Keratinocyte (primary cell): ENCODE data around the gene BAIAP3. TPM values are rescaled to one million over a fixed set of nuclear protein-coding genes. Genes with fewer than 3 reads are reported as not detected.

Experiments
- DNase-seq: peaks from one replicate; pipeline ENCODE4 v3.0.0-alpha.2; 2011; ENCODE audit warnings: low read depth, missing footprints, low spot score
- FAIRE-seq: peaks from 2 replicates; lab custom pipeline; 2011; peaks lifted over from hg19 to GRCh38; lab: Jason Lieb, UNC
- H2AFZ ChIP-seq: 2 replicates; pipeline ENCODE4 v1.6.0; 2012; ENCODE audit warnings: low read length, control low read depth, inconsistent platforms; ENCODE audit not compliant: control insufficient read depth
- H3K27ac ChIP-seq: 2 replicates; pipeline ENCODE4 v1.5.1; 2011; ENCODE audit warnings: low read length; ENCODE audit not compliant: control insufficient read depth, insufficient read depth
- H3K27me3 ChIP-seq: 3 replicates; pipeline ENCODE4 v1.6.0; 2011; ENCODE audit warnings: low read length; ENCODE audit not compliant: control insufficient read depth, insufficient read depth; ENCODE audit errors: extremely low read depth
- H3K36me3 ChIP-seq, 2 experiments: 2 replicates in 1 of 2; 3 replicates in 1 of 2; pipeline ENCODE4 v1.5.1; 2011; ENCODE audit warnings: low read length in 2 of 2, mild to moderate bottlenecking in 1 of 2; ENCODE audit not compliant: control insufficient read depth in 2 of 2, insufficient read depth in 2 of 2; ENCODE audit errors: extremely low read depth in 1 of 2
- H3K4me1 ChIP-seq: 3 replicates; pipeline ENCODE4 v1.5.1; 2011; ENCODE audit warnings: low read length; ENCODE audit not compliant: control insufficient read depth, insufficient read depth; ENCODE audit errors: extremely low read depth
- H3K4me2 ChIP-seq: 3 replicates; pipeline ENCODE4 v1.6.0; 2011; ENCODE audit warnings: low read depth, low read length; ENCODE audit not compliant: control insufficient read depth, insufficient read depth; ENCODE audit errors: extremely low read depth
- H3K4me3 ChIP-seq, 3 experiments: fragments of 200-600 bp in 1 of 3; sonication (generic) in 1 of 3; 2 replicates in 2 of 3; 3 replicates in 1 of 3; pipeline ENCODE4 v1.5.1; 2011 to 2016; ENCODE audit warnings: low read length in 3 of 3, mild to moderate bottlenecking in 3 of 3, control low read depth in 2 of 3, inconsistent platforms in 1 of 3, low read depth in 1 of 3, mixed read lengths in 1 of 3, mixed run types in 1 of 3, moderate library complexity in 1 of 3; ENCODE audit not compliant: control insufficient read depth in 2 of 3, insufficient read depth in 2 of 3; ENCODE audit errors: extremely low read depth in 1 of 3
- H3K79me2 ChIP-seq: 2 replicates; pipeline ENCODE4 v1.6.0; 2012; ENCODE audit warnings: low read length; ENCODE audit not compliant: control insufficient read depth, insufficient read depth
- H3K9ac ChIP-seq: 3 replicates; pipeline ENCODE4 v1.6.0; 2011; ENCODE audit warnings: low read length; ENCODE audit not compliant: control insufficient read depth, insufficient read depth; ENCODE audit errors: extremely low read depth
- H3K9me1 ChIP-seq: 3 replicates; pipeline ENCODE4 v1.6.0; 2011; ENCODE audit warnings: low read length; ENCODE audit not compliant: control insufficient read depth, insufficient read depth; ENCODE audit errors: extremely low read depth
- H3K9me3 ChIP-seq: 2 replicates; pipeline ENCODE4 v1.5.1; 2012; ENCODE audit warnings: low read depth, low read length; ENCODE audit not compliant: control insufficient read depth
- H4K20me1 ChIP-seq: 3 replicates; pipeline ENCODE4 v1.6.0; 2011; ENCODE audit warnings: low read length; ENCODE audit not compliant: control insufficient read depth, insufficient read depth; ENCODE audit errors: extremely low read depth
- CTCF ChIP-seq, 3 experiments: IDR thresholded peaks in 1 of 3; conservative IDR thresholded peaks in 1 of 3; optimal IDR thresholded peaks in 1 of 3; 2 replicates in 2 of 3; 3 replicates in 1 of 3; pipeline versions ENCODE3 to v1.5.1; 2011; ENCODE audit warnings: low read length in 3 of 3, mild to moderate bottlenecking in 3 of 3, moderate library complexity in 2 of 3, control low read depth in 1 of 3, inconsistent platforms in 1 of 3; ENCODE audit not compliant: insufficient read depth in 2 of 3; ENCODE audit errors: extremely low read depth in 1 of 3
- EZH2 ChIP-seq: IDR thresholded peaks from one replicate; pipeline ENCODE4 v1.6.1; 2012; ENCODE audit warnings: inconsistent platforms, mild to moderate bottlenecking, low read length, moderate library complexity
- dilution Hi-C: fragments of 300-500 bp; cut with MboI; formaldehyde crosslinking; loops from one replicate; pipeline ENCODE4 v1.7.0; 2020; ENCODE audit warnings: low sequenced_read_pairs; ENCODE audit not compliant: extremely low pct_ligation_motif_present
- polyA plus RNA-seq, 5 experiments: library from polyadenylated mRNA; depleted of rRNA in 3 of 5; stranded (reverse) in 3 of 5; stranded (forward) in 1 of 5; unstranded in 1 of 5; fragments of >200 nt; gene quantifications; 1 replicate in 1 of 5; 2 replicates in 3 of 5; 3 replicates in 1 of 5; pipeline versions ENCODE4 v1.2.1 to v1.2.3, GENCODE V29; 2011 to 2012; ENCODE audit warnings: missing spikeins in 2 of 5, low read depth in 1 of 5, low replicate concordance in 1 of 5

Gene BAIAP3
- polyA plus RNA-seq, 1 donor (not counting 4 experiments of a cell fraction or from before 2014, with no cell fraction given), result not detected

DNA sequence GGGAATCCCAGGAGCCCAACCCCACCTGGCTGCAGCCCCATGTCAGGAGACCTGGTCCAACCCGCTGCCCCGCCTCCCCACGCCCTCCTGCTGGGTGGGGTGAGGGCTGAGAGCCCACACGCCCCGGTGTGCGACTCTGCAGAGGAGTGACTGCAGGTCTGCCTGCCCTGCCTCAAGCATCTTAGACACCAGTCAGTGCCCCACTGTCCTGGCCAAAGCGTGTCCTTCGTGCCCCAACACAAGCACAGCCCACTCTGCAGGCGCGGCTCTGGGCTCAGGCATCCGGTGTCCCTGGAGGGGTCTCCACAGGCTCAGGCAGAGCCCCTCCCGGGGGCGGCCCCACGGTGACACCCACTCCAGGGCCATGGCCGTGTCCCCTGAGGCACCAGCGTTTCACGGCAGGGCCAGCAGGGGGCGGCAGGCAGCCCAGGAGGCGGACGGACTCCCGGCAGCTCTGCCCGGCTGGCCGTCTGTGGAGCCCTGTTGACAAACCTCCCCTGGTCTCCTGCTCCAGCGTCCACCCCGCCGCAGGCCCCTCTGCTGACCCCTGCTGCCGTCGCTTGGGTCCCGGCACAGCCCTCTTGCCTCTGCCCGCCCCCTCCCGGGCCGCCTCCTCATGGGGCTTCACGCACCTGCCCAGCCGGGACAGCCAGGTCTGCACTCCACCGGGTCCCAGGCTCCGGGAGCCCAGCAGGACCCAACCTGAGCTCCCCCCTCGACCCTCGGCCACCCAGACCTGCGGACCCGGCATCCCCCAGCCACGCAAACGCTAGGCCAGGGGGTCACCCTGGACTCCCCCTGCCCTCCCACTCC lies 32.6 kb upstream of the BAIAP3 start:
- peaks cover 21% of the 10 kb centered on the region for H3K4me1 ChIP-seq
- TF ChIP-seq CTCF (optimal IDR thresholded peaks at IDR 0.05 in 1 of 3, IDR thresholded peaks at IDR 0.05 in 1 of 3, conservative IDR thresholded peaks at IDR 0.05 in 1 of 3; ENCODE audit: extremely low read depth in 1 of 3, insufficient read depth in 2 of 3, low read length in 3 of 3) (peak; percentile 50 to 97 (median 89)), EZH2 (no peak)
- H2AFZ ChIP-seq, result peak overlapping the region; percentile 10
- no peaks in the 10 kb centered on the region for H4K20me1 ChIP-seq
- H3K36me3 ChIP-seq, result no peaks in the 10 kb centered on the region
- H3K79me2 ChIP-seq, result no peaks in the 10 kb centered on the region
- no peak overlapping the region for H3K4me2 ChIP-seq
- H3K27me3 ChIP-seq, result peaks cover 22% of the 10 kb centered on the region
- H3K9me1 ChIP-seq, result no peaks in the 10 kb centered on the region
- dilution Hi-C loops, result no loop called here
- H3K9ac ChIP-seq, result no peak overlapping the region
- no peak for FAIRE-seq
- no peak overlapping the region for H3K4me3 ChIP-seq
- no peak for DNase-seq
- no peak overlapping the region for H3K27ac ChIP-seq
- no peaks in the 10 kb centered on the region for H3K9me3 ChIP-seq

DNA sequence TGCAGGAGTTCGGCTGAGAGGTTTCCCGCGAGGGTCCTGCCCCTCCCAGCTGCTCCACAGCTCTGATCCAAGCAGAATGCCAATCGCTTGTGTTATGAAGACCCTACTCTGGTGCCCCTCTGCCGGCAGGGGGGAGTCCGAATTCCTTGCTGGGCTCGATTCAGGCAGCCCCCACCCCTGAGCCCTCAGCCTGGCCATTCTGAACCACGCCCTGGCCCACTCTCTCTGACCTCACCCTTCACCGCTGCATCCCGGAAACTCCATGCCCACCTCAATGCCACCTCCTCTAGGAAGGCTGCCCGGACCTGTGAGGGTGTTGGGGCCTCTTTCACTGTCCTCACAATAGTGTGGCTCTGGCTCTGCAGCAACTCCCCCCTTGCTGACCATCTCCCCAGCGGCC lies 31.9 kb upstream of the BAIAP3 start:
- Histone ChIP-seq H3K9ac (no peak overlapping the region), H4K20me1 (no peaks in the 10 kb centered on the region), H3K4me1 (peaks cover 21% of the 10 kb centered on the region), H3K27me3 (peaks cover 22% of the 10 kb centered on the region), H3K9me1 (no peaks in the 10 kb centered on the region), H3K4me2 (no peak overlapping the region), H3K9me3 (no peaks in the 10 kb centered on the region), H3K4me3 (no peak overlapping the region), H3K36me3 (no peaks in the 10 kb centered on the region), H3K79me2 (no peaks in the 10 kb centered on the region), H2AFZ (no peak overlapping the region), H3K27ac (no peak overlapping the region)
- no peak for DNase-seq
- dilution Hi-C loops, result no loop called here
- TF ChIP-seq EZH2 (no peak), CTCF (optimal IDR thresholded peaks at IDR 0.05 in 1 of 3, IDR thresholded peaks at IDR 0.05 in 1 of 3, conservative IDR thresholded peaks at IDR 0.05 in 1 of 3; ENCODE audit: extremely low read depth in 1 of 3, insufficient read depth in 2 of 3, low read length in 3 of 3) (no peak)
- FAIRE-seq, result no peak
